Measurements from ENCODE around the gene ZNF417.
"Not testable (repeated sequence)": the region's sequence is repeated elsewhere in the genome, so short reads cannot be mapped to it uniquely, and the experiment has no call there.

Gene ZNF417

GRCh38 chr19:57916168-57916995 is at the start of gene ZNF417:
Gene ZNF417, minus strand, starts transcription at chr19:57916592. Its CDS starts 181 bp downstream, at chr19:57916411.
- intact Hi-C loops (cut with DNase I; ENCODE audit: low total_unique reads); H3K27me3 ChIP-seq: not testable (repeated sequence)
- Histone ChIP-seq H3K27ac (peak within 1 kb of the TSS; percentile 78 to 80), H3K4me1 (peaks cover 0 to 14% (median 10%) of the 10 kb centered on the region in 4 donors), H3K4me3 (peak within 1 kb of the TSS; percentile 80 to 88), H3K9me3 (peaks cover 0 to 32% (median 20%) of the 10 kb centered on the region in 3 donors), H3K36me3 (peaks cover 32 to 41% (median 40%) of the 10 kb centered on the region in 3 donors)
- peak; percentile 83 to 90 for DNase-seq

- Histone ChIP-seq H3K4me1 (no peaks in the 10 kb centered on the region), H3K4me3 (no peak overlapping the region), H3K36me3 (peaks cover 40 to 84% (median 54%) of the 10 kb centered on the region in 3 donors), H3K9me3 (peaks cover 0 to 94% (median 70%) of the 10 kb centered on the region in 3 donors), H3K27ac (no peak overlapping the region), H3K27me3 (no peaks in the 10 kb centered on the region)
- no peak for TF ChIP-seq CTCF (IDR thresholded peaks at IDR 0.05)
- intact Hi-C loops (cut with DNase I; ENCODE audit: low total_unique reads) = no loop called here
- no peak for DNase-seq
Measured at GRCh38 chr19:57964761-57965160, 48.4 kb upstream of the ZNF417 start.

GRCh38 chr19:57961785-57962184 is 45.4 kb upstream of the ZNF417 start:
- Histone ChIP-seq H3K4me1 (no peaks in the 10 kb centered on the region), H3K9me3 (peaks cover 0 to 94% (median 78%) of the 10 kb centered on the region in 3 donors), H3K27me3 (no peaks in the 10 kb centered on the region), H3K4me3 (no peak overlapping the region), H3K27ac (no peak overlapping the region), H3K36me3 (peaks cover 33 to 82% (median 38%) of the 10 kb centered on the region in 3 donors)
- intact Hi-C loops (cut with DNase I; ENCODE audit: low total_unique reads) = no loop called here
- no peak for TF ChIP-seq CTCF (IDR thresholded peaks at IDR 0.05)
- DNase-seq = no peak

GRCh38 chr19:57954996-57955395 is 38.6 kb upstream of the ZNF417 start:
- TF ChIP-seq CTCF (IDR thresholded peaks at IDR 0.05) = no peak
- H3K9me3 ChIP-seq = peaks cover 0 to 61% (median 39%) of the 10 kb centered on the region in 3 donors
- H3K4me1 ChIP-seq = no peaks in the 10 kb centered on the region
- no peak overlapping the region for H3K4me3 ChIP-seq
- H3K27me3 ChIP-seq = no peaks in the 10 kb centered on the region
- intact Hi-C loops (cut with DNase I; ENCODE audit: low total_unique reads) = no loop called here
- DNase-seq = no peak
- H3K36me3 ChIP-seq = peaks cover 6 to 19% (median 14%) of the 10 kb centered on the region in 3 donors
- H3K27ac ChIP-seq = no peak overlapping the region

GRCh38 chr19:57949702-57950101 is 33.3 kb upstream of the ZNF417 start:
- Histone ChIP-seq H3K4me1 (peaks cover 0 to 13% (median 4%) of the 10 kb centered on the region in 4 donors), H3K4me3 (no peak overlapping the region), H3K9me3 (peaks cover 0 to 35% (median 27%) of the 10 kb centered on the region in 3 donors), H3K36me3 (peaks cover 12% of the 10 kb centered on the region in 3 donors), H3K27me3 (no peaks in the 10 kb centered on the region), H3K27ac (no peak overlapping the region)
- intact Hi-C loops (cut with DNase I; ENCODE audit: low total_unique reads) = no loop called here
- DNase-seq = no peak
- TF ChIP-seq CTCF (IDR thresholded peaks at IDR 0.05) = no peak

- H3K4me1 ChIP-seq = peaks cover 0 to 13% (median 4%) of the 10 kb centered on the region in 4 donors
- H3K27me3 ChIP-seq = no peaks in the 10 kb centered on the region
- DNase-seq = no peak
- H3K4me3 ChIP-seq = no peak overlapping the region
- H3K36me3 ChIP-seq = peaks cover 16% of the 10 kb centered on the region in 3 donors
- H3K9me3 ChIP-seq = peaks cover 0 to 37% (median 31%) of the 10 kb centered on the region in 3 donors
- intact Hi-C loops (cut with DNase I; ENCODE audit: low total_unique reads) = no loop called here
- no peak for TF ChIP-seq CTCF (IDR thresholded peaks at IDR 0.05)
- H3K27ac ChIP-seq = no peak overlapping the region
Measured at GRCh38 chr19:57949296-57949695, 32.9 kb upstream of the ZNF417 start.

All from tibial artery (tissue), 4 donors.